AG04450 (cell line): ENCODE data around the gene TOX2. TPM values are rescaled to one million over a fixed set of nuclear protein-coding genes. Genes with fewer than 3 reads are reported as not detected.

ENCODE experiments used
- CTCF ChIA-PET: fragments of 300-600, 350-600 bp; formaldehyde crosslinking; extraction: SDS; loops from one replicate; lab custom pipeline; 2022; ENCODE audit warnings: antibody characterized with exemption, inconsistent platforms; lab: Charles Lee
- POLR2A ChIA-PET: fragments of 350-600 bp; formaldehyde crosslinking; extraction: SDS; loops from one replicate; lab custom pipeline; 2021; ENCODE audit warnings: antibody characterized with exemption, inconsistent platforms; lab: Yijun Ruan, JAX
- DNase-seq: peaks from one replicate; pipeline ENCODE4 v3.0.0-alpha.2; 2011; ENCODE audit warnings: low read depth, low spot score
- H3K27ac ChIP-seq: one replicate; pipeline ENCODE4 v1.5.1; 2012; ENCODE audit warnings: low read depth, low read length, control low read depth
- H3K27me3 ChIP-seq: one replicate; pipeline ENCODE4 v1.6.0; 2012; ENCODE audit warnings: low read length; ENCODE audit not compliant: control insufficient read depth, insufficient read depth
- H3K4me3 ChIP-seq: 2 replicates; pipeline ENCODE4 v1.5.1; 2011; ENCODE audit warnings: mild to moderate bottlenecking, low read depth, low read length, control low read depth
- H3K9me3 ChIP-seq: 2 replicates; pipeline ENCODE4 v1.5.1; 2012; ENCODE audit warnings: low read length; ENCODE audit not compliant: control insufficient read depth, insufficient read depth
- polyA plus RNA-seq: library from polyadenylated mRNA; depleted of rRNA; stranded (reverse); fragments of >200 nt; gene quantifications from 2 replicates; pipeline ENCODE4 v1.2.3, GENCODE V29; 2011
- TF ChIP-seq, protein P1 (sequence below): IDR thresholded peaks from 2 replicates; pipeline ENCODE4 v1.5.1; 2011; ENCODE audit warnings: low read depth, low read length, control low read depth, inconsistent platforms

Gene TOX2
- polyA plus RNA-seq, 1 experiment = 10.6 TPM

DNA sequence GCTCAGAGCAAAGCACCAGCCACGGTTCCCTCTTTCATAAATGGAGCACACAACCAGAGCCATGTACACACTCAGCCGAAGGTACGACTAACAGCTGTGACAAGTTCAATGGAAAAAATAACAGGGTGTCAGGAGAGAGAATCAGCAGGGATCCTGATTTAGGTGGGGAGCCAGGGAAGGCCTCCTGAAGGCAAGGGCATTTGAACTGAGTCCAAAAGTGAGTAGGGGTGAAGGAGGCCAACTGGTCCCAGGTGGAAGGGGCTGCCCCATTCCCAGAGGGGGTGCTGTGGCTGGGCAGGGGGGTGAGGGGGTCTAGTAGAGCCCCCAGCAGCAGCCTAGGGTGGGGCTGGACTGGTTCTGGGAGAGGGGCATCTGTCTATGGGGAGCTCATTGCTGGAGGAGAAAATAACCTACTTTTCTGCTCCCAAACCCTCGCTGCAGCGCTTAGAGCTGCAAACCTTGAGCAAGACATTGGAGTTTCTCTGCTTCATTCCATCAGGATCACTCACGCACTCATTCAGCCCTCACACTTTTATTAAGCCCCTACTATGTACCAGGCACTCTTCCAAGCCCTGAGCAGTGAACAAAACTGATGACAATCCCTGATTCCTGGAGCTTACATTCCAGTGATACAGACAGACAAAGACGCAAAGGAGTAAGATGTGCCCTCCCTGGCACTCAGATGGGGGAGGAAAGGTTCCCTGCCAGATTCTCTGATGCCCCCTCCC lies 113.5 kb downstream of the TOX2 start:
- no peak for DNase-seq
- TF ChIP-seq, protein P1, sequence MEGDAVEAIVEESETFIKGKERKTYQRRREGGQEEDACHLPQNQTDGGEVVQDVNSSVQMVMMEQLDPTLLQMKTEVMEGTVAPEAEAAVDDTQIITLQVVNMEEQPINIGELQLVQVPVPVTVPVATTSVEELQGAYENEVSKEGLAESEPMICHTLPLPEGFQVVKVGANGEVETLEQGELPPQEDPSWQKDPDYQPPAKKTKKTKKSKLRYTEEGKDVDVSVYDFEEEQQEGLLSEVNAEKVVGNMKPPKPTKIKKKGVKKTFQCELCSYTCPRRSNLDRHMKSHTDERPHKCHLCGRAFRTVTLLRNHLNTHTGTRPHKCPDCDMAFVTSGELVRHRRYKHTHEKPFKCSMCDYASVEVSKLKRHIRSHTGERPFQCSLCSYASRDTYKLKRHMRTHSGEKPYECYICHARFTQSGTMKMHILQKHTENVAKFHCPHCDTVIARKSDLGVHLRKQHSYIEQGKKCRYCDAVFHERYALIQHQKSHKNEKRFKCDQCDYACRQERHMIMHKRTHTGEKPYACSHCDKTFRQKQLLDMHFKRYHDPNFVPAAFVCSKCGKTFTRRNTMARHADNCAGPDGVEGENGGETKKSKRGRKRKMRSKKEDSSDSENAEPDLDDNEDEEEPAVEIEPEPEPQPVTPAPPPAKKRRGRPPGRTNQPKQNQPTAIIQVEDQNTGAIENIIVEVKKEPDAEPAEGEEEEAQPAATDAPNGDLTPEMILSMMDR = no peak
- POLR2A ChIA-PET = no interaction called here
- no peak overlapping the region for H3K4me3 ChIP-seq
- CTCF ChIA-PET = no interaction called here
- H3K27ac ChIP-seq = no peak overlapping the region
- H3K27me3 ChIP-seq = no peaks in the 10 kb centered on the region
- H3K9me3 ChIP-seq = no peaks in the 10 kb centered on the region; the same call in 1 of the 2 replicates

DNA sequence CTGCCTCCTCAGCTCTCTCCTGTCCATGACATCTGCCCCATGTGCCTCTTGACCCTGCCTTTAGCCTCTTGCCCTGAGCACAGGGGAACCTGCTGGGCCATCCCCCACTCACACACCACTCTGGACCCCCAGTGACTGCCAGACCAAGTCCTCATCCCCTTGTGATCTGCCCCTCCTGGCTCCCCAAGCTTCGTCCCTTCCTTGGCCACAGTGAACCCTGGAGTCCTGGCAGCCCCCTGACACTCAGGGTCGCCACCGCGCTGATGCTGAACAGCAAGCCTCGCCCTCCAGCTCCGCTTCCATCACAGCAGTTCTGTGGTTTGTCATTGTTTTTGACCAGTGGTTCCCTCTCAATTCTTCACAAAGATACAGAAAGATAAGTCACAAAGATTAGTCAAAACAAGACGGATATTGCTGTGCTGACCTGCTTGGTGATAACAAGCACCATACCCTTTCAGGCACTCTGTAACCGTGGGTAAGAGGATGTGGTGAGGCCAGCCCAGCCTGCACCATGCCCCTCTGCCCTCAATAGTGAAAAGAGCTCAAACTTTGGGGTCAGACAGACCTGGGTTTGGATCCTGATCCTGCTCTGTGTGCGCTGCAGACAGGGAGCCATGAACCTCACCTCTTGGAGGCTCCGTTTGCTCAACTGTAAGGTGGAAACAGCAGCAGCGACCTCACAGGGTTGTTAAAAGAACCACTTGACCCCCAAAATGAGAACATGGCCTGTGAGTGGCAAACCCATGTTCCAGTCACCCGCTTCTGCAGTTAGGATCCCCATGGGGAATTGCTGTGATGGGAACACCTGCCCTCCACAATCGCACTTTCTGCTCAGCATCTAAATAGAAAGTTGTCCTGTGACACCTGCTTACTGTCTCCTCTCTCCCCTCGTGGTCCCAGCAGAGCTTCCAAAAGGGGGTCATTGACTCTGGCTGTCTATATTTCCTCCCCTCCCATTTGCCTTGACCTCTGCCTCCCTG lies 114.5 kb downstream of the TOX2 start:
- CTCF ChIA-PET = no interaction called here
- POLR2A ChIA-PET = no interaction called here
- TF ChIP-seq, protein P1 = no peak
- Histone ChIP-seq H3K27me3 (no peaks in the 10 kb centered on the region), H3K4me3 (no peak overlapping the region), H3K27ac (no peak overlapping the region), H3K9me3 (peaks cover 4% of the 10 kb centered on the region)
- no peak for DNase-seq

DNA sequence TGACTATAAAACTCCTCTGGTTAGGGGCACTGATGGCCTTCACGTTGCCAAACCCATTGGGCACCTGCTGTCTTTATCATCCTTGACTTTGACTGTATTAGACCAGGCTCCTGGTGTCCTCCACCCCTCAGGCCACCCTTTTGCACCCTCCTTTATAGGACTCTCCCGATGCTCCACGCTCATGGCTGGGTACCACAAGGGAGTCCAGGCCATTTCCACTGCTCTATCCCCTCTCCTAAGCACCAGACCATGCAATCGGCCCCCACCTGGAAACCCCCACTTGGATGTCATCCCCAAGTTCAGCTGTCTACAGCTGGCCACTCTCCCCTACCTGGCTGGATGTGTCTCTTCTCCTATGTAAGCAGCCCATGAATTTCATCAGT lies 115.2 kb downstream of the TOX2 start:
- Histone ChIP-seq H3K4me3 (no peak overlapping the region), H3K27me3 (no peaks in the 10 kb centered on the region), H3K27ac (no peak overlapping the region), H3K9me3 (peaks cover 5% of the 10 kb centered on the region)
- DNase-seq = no peak
- TF ChIP-seq, protein P1 = no peak
- ChIA-PET POLR2A (no interaction called here), CTCF (no interaction called here)

DNA sequence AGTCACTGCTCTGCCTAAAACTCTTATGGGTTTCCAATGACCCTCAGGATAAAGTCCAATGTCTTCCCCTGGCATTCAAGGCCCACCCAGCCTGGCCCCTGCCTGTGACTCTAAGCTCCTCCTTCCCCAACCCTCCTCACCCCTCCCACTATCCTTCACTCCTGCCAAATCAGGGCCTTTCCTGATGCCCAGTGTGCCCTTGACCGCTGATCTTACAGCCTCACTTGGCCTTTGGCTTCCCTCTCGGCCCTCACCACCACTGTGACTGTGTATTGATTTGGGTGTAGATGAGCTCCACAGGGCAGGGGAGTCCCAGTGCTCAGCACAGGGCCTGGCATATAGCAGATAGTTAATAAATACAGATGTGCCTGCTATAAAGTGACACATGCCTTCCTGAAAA lies 115.7 kb downstream of the TOX2 start:
- TF ChIP-seq, protein P1 = no peak
- Histone ChIP-seq H3K9me3 (peaks cover 5% of the 10 kb centered on the region), H3K4me3 (no peak overlapping the region), H3K27me3 (no peaks in the 10 kb centered on the region), H3K27ac (no peak overlapping the region)
- ChIA-PET CTCF (no interaction called here), POLR2A (no interaction called here)
- no peak for DNase-seq
